Stimulated activated CD4-positive, alpha-beta T cell treated with anti-CD3 and anti-CD28 coated beads, Interleukin-1b, Interleukin-23, amount 100 ng/mL, for 48 hours (primary cell): ENCODE results near the gene HMHB1.

Source experiments
- DNase-seq: peaks from one replicate; pipeline ENCODE4 v3.0.0-alpha.2; 2020

The HMHB1 gene

DNA sequence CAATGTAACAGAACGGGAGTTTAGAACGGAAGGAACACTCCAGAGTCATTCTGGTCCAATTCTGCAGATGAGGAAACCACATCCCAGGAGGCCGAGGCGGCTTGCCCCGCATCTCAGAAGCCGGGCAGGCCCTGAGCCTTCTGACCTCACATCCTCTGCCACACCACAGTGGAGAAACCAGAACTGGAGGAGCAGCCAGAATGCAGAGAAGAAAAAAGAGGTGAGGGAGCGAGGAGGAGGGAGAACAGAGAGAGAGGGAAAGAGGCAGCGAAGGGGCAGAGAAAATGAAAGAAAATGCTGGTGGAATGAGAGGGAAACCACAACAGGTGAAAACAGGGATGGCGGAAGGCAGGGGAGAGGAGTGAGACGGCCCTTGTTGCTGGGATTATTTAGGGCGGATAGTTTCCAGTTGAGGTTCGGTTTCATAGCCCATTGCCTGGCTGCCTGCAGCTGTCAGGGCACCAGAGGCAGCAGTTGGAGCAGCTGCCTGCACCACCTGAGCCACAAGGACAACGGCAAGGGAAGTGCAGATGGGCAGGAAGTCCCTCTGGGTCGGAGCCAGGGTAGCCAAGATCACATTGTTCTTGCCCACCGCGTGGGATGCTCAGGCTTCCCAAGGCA lies at the start of gene HMHB1:
TSS of gene HMHB1 (plus strand) at position 77 of the 621 bp plus-strand sequence.
- no peak for DNase-seq

DNA sequence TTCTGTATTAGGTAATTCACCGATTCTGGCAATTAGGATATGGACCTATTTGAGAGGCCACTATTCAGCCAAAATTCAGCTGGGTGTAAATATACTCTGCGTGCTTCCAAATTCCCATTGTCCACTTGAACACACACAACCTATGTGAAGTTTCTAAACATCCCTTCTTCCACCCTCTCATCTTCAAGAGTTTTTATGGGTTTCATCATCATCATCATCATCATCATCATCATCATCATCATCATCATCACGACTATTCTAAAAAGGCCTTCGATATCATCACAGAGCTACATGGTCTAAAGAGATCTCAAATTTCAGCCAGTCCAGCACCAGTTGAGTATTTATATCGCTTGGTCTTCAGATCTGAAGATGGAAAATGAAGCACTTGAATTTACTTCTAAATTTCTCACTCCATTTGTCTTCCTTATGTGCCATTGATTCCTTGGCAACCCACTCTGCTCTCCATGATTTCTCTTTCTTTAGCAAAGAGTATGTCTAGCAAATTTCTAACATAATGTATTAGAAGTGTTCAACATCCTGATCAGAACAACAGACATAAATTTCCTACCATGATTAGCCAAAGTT lies 49.2 kb upstream of the HMHB1 start:
- no peak for DNase-seq

DNA sequence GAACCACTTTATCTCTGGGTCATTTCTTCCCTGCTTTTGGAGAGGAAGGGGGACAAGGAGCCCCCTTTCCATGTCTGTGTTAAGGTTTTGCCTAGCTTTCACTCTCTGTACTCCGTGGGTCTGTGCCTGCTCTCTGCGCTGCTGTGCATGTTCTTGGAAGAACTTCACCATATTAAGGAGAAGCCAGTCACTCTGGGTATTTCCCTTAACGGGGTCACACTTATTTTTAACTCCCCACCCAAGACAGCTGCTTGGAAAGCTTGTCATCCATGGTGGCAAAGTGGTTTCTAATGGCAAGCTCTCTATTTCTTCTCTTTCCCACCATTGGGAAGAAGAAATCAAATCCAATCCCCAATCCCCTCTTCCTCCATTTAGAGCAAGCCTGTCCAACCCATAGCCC lies 44.8 kb upstream of the HMHB1 start:
- DNase-seq, result no peak

DNA sequence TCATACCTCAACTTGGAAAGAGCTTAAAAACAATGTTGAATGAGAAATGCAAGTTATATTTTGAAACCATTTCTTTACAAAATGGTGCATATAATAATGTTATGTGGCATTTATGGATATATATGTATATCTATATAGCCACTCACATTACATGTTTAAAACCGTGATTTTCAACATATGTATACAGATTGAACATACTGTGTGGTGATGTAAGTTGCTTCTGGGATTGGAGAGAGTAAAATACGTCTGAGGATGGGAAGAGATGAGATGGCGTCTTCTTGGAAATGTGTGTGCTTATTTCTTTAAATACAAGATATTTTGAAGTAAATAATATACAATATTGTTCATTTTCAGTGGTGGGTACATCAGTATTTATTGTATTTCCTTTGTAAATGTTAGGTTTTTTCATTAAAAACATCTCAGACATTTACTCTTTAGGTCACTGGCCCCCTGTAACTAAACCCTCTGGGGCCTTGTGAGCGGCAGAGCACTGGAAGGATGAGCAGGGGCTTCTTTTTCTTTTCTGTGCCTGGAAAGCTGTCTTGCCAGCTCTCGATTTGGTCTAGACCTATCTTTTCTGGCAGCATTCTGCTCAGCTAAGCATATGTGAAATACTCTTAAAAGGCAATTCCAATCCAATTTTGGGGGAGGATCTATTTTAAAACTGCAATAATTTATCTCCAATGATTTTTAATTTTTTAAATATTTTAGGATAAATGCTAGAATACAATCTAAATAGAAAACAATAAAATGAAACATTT lies 42.8 kb upstream of the HMHB1 start:
- DNase-seq, result no peak

DNA sequence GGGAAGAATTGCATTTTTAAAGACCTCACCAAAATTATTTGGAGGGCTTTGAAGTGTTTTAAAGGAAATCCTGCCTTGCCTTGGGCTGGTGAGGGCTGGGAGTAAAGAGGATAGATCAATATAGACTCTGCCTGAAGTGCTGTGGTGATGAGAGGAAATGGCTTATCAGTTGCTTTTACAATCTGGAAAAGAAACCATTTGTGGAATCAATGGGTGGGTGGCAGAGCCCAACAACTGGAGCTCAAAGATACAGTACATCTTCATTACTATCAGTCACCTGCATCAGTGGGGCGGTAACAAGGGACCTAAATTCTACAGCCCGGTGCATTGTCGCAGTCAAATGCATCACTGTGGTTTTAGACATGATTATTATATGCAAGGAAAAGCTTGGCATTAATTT lies 41.5 kb upstream of the HMHB1 start:
- DNase-seq, result no peak

DNA sequence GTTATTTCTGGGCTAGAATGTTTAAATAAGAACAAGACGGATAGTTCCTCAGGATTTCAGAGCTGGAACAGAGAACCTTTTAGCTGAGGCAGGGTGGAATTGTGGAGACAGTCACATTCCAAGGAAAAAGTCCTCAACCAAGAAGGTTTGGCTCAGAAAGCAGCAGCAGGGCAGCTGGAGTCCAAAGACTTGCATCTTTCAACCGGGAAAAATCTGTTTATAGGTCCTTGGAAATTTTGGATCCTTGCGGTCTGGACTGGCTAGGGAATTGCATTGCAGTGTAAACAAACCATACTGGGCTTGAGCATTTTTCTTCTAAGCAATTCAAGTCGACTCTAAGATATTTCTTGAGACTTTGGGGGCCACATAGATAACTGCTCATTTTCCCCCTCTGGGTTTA lies 40.8 kb upstream of the HMHB1 start:
- no peak for DNase-seq

DNA sequence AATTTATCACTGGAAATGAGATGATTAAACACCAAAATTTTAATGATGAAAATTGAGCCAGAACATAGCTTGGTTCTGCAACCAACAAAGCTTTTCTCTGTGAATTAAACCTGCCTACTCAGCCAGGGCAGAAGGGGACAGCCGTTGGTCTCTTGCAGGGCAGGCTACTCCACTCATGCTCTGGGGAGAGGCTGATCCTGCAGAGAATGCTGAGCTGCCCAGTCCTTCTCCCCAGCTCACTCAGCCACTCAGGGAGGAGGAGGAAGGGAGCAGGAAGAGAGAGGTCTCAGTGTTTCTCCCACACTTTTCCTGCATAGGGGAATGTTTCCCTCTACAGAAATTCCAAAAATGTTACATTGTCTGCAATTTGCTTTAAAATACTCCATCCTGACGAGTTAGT lies 40.4 kb upstream of the HMHB1 start:
- DNase-seq, result no peak

DNA sequence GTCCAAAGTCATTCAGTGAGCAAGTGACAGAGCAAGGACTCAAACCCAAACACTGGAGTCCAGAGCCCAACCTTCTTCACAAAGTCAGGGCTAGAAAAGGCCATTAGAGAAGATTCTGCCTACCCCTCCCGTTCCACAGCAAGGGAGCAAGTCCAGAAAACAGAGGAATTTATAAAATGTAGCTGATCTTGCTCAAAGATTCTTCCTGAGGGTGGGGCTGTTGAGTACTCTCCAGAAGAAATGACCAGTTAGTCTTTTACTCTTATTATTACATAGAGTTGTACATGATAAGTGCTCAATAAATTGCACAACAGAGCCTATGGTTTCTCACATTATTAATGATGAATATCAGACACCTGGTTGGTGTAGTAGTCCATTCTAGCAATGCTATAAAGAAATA lies 39.3 kb upstream of the HMHB1 start:
- no peak for DNase-seq

DNA sequence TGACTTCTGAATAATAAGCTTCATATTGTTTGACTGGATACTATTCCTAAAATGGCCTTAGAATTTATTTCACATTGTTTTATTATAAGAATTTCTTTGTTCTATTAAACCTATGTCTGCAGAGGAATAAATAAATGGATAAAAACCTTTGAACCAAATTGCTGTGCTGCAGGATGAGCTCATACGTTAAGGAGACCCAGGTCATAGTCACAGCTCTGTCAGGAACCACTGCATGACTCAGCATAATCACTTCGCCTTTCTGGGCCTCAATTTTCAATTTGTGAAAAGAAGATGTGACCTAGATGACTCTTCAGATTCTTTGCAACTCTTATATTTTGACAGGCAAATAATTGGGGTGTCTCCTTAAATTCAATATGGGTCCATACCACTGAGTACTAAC lies 36.7 kb upstream of the HMHB1 start:
- no peak for DNase-seq

DNA sequence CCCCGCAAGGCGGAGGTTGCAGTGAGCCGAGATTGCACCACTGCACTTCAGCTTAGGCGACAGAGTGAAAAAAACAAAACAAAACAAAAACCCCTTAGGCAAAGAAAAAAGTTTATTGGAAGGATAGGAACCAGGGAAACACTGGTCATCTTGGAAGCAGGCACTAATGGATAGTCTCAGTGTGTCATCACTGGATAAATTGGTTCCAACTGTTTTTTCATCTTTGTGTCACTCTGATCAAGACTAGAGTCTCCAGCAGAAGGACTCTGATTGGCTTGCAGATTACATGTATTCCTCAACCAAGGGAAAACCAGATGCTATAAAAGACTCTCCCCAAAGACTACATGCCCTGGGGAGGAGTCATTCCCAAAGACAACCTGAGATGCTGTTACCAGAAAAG lies 35.0 kb upstream of the HMHB1 start:
- DNase-seq, result no peak

DNA sequence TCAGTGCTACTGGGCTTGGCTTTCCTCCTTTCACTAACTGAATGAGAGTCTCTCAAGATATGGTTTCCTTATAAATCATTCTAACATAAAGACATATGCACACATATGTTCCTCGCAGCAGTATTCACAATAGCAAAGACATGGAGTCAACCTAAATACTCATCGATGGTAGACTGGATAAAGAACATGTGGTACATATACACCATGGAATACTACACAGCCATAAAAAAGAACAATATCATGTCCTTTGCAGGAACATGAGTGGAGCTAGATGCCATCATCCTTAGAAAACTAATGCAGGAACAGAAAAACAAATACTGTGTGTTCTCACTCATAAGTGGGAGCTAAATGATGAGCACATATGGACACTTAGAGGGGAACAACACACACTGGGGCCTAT lies 32.5 kb upstream of the HMHB1 start:
- no peak for DNase-seq

DNA sequence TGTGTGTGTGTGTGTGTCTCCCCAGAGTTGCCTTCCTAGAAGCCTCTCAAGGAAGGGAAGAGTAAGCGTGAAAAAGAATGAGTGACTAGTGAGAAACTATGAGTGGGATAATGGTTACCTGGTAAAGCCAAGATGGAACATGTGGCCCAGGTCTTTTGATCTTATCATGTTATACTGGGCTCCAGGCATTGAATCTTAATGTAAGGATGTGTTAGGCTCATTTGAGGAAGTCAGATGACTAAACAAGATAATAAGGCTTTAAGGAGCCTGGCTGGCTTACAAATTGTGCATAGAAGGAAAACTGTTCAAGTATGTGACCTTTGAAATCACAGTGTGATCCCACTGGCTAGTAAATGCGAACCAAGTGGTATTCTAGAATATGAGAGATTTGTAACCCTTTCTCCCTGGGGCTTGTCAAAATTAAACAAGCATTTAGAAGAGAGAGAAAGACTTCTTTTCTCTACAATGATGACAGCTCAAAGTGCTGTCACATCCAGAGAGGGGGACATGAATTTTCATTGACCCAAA lies 29.9 kb upstream of the HMHB1 start:
- no peak for DNase-seq

DNA sequence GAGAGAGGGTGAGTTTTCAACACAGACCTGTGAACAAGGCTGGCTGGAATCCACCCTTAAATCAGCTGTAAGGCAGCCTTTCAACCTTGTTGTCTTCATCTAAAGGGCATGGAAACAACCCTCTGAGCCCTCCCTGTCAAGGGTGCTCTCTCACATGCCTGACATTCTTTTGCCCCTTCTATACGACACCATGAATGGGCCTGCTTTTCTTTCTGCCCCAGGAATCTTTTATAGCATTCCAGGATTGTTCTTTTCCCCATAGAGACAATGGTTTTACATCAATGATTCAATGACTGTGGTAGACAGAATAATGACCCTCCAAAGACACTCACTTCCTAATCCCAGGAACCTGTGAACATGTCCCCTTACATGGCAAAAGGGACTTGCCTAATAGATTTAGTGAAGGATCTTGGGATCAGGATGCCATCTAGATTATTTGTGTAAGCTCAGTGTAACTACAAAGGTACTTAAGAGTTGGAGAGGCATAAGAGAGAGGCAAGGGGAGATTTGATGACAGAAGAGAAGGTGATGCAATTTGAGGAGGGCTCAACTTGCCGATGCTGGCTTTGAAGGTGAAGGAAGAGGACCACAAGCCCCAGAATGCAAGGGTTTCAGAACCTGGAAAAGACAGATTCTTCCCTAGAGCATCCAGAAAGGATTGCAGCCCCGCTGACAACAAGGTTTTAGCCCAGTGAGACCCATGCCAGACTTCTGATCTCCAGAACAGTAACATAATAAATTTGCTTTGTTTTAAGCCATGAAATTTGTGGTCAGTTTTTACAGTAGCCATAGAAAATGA lies 29.2 kb upstream of the HMHB1 start:
- DNase-seq, result no peak

DNA sequence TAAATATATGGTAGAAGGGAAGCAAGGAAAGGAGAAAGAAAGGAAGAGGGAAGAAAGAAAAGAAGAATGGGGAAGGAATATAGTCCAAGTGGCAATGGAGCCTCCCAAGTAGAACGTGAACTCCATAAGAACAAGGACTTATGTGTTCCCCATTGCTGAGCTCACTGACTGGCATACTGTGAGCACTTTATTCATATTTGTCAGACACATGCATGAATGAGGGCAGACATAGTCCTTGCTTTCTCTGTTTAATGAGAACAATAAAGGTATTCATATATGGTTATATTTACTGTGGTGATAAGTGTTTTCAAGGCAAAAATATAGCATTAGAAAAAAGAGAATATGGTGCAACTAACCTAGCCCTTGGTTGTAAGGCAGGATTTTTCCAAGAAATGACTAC lies 23.6 kb upstream of the HMHB1 start:
- DNase-seq, result no peak

DNA sequence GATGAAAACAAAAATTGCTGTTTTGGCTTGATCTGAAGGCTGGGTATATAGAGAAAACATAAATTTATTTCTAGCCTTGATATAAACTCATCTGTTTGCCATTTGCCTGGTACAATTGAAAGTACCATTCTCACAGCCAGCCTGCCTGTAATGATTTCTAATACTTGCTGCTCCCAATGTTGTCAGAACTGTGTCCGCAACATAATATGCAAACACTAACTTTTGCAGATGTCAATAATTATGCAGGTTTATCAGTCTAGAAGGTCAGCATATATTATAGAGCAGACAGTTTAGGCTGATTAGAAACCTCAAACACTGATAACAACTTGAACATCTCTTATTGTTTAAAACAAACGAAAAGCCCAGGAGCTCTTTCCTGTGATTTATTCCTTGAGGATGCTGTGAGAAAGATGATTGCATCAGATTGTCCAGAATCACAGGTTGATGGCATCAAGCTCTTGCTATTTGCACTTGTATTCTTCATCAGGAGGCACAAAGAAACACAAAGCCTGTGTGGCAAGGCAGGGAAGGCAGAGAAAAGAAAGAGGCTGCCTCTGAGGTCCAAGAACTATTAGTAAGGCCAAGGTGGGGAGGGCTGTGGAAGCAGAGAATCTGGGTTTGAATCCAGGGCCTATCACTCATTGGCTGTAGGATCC lies 21.4 kb upstream of the HMHB1 start:
- DNase-seq, result no peak

DNA sequence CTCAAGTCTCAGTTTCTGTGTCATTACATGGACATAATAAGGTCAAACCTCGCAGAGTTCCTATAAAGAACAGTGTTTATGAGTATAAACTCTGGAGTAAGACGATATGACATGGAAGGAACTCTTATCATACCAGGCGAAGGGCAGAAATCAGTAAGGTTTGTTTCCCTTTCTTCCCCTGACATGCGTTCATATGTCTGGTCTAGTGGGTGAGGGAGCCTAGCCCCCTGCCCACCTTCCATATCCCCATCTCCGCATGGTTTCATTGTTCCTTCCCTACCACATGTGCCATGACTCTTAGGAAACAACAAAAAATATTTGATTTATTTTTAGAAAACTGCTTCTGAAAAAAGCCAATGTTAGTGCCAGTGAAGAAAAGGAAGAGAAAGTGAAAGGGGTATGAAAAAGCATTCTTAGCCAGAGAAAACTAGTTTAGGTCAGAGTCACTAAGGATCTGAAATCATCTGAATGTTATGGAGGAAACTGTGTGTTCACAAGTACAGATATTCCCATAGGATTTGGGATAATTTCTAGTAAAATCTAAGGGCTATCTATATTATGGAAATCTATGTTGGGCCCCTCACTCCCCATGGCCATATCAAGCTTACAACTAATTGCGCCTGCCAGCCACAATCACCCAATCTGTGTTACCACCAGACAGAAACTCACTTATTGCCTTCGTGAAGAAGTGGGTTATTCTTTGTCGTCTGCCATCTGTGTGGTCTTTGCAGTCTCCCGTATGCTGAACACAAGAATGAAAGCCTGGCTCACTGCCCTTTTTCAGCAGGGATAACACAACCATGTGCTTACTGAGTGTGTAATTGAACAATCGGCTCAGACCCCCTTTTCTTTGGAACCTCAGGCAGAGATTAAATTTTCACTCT lies 19.9 kb upstream of the HMHB1 start:
- no peak for DNase-seq

DNA sequence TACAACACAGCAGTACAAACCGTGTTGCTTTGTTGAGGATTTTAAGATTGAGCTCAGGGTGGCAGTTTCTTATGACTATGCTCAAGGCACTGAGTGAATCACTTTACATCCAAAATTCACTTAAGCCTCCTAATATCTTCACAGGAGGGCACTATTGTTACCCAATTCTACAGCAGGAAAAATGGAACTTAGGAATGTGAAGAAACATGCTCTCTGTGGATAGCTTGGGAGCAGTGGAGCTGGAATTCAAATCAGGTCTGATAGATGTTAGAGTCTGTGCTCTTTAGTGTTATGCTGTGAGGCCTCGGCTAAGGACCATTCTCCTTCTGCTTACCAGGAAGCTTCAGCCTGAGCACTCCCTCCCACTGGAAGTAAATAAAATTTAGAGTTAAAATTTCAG lies 18.7 kb upstream of the HMHB1 start:
- DNase-seq, result no peak

DNA sequence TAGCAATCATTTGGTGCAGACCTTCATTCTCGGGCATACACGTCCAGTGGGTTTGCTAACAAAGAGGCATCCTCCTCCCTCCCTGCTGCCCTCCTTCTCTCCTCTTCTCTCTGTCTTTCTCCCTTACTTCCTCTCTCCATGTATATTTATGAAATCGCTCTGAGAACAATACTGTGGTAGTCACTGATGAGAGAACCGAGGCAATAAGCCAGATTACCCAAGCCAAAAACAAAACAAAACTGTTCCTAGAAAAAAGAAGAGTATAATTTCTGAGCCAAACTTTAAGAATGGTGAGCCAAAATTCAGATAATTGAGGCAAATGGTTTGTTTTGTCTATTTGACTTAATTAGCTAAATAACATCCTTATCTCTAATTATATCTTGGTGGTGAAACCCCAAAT lies 15.8 kb upstream of the HMHB1 start:
- DNase-seq, result no peak

DNA sequence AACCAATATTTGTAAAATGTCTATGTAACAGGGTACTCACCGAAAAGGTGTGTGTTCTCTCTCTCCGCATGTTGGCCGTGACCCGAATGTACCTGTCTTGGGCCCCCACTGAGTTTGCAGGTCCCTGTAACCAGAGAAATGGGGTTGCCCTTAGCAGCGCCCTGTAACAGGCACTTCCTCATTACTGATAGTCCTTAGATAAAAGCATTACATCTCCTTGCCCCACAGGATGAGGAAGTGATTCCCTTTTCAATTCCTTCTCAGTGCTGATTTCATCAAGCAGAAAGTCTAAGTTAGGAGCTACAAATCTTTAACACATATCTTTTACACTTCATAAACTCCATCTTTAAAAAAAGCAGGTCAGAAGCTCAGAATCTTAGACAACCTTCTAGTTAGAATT lies 15.2 kb upstream of the HMHB1 start:
- no peak for DNase-seq

DNA sequence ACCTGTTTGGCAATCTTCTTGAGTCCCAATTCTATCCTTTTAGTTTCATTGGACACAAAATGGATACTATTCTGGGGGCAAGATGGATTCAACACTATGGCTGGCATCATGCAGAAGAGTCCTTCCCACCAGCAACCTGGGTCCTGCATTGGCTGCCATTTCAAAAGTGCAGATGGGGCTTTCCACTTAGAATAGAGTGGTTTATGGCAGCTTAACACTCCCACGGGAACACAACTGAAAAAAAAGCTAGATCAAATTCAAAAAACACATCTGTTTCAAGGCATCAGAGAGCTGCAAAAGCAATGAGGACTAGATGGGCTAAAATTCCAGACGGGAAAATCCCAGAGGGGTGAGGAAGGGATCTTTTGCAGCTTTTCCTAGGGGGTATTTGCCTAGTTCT lies 11.2 kb upstream of the HMHB1 start:
- DNase-seq, result no peak

DNA sequence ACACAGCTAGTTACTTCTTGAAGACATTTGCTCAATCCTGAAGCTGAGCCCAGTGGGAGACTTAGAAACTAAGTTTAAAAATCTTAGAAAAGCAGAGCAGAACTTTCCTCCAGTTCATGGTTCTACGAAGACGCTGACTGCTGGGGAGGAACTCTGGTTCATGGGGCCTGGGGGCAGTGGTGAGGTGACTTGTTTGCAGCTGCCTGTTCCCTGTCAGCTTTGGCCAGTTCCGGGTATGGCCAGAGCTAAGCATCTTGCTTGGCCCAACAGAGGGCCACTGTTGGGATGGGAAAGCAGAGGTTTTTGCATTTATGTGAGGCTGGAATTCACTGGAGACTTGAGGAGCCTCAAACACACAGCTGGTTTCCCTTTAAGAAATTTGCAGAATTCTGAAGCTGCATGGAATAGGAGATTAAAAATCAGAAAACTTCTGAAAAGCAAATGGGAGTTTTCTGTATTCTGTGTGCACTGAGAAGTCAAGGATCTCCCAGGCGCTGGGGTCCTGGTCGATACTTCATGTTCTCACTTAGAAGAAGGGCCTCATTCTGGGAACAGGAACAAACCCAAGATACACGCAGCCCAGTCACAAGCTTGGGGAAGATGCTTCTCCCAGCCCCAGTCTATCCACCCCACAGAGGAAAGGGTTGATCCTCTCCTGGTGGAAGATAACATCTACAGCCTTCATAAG lies 10.6 kb upstream of the HMHB1 start:
- DNase-seq, result no peak
